Smooth muscle cell (in vitro differentiated cells): ENCODE data around the gene KIAA0825. TPM values are rescaled to one million over a fixed set of nuclear protein-coding genes. Genes with fewer than 3 reads are reported as not detected.

Experiments used
- DNase-seq: peaks from one replicate; lab custom pipeline; 2025; ENCODE audit not compliant: unreplicated experiment; lab: John Stamatoyannopoulos, UW
- H2AFZ ChIP-seq: fragments of 200-600 bp; sonication (generic); 2 replicates; pipeline ENCODE4 v1.6.0; 2016; ENCODE audit warnings: antibody characterized with exemption, low read depth, mild to moderate bottlenecking
- H3F3A ChIP-seq: fragments of 200-600 bp; sonication (generic); 2 replicates; pipeline ENCODE4 v1.6.0; 2017; ENCODE audit warnings: antibody characterized with exemption, low read depth
- H3K27ac ChIP-seq: fragments of 200-600 bp; sonication (generic); 2 replicates; pipeline ENCODE4 v1.5.1; 2016; ENCODE audit warnings: low read depth, mild to moderate bottlenecking
- H3K27me3 ChIP-seq: fragments of 200-600 bp; sonication (generic); 2 replicates; pipeline ENCODE4 v1.6.1; 2016; ENCODE audit warnings: low read depth, mild to moderate bottlenecking
- H3K36me3 ChIP-seq: fragments of 200-600 bp; sonication (generic); 2 replicates; pipeline ENCODE4 v1.5.1; 2016; ENCODE audit warnings: low read depth
- H3K4me1 ChIP-seq: fragments of 200-600 bp; sonication (generic); 2 replicates; pipeline ENCODE4 v1.5.1; 2016; ENCODE audit warnings: low read depth
- H3K4me2 ChIP-seq: fragments of 200-600 bp; sonication (generic); 2 replicates; pipeline ENCODE4 v1.6.0; 2016; ENCODE audit warnings: mild to moderate bottlenecking
- H3K4me3 ChIP-seq: fragments of 200-600 bp; sonication (generic); 2 replicates; pipeline ENCODE4 v1.5.1; 2016; ENCODE audit warnings: mild to moderate bottlenecking
- H3K79me2 ChIP-seq: fragments of 200-600 bp; sonication (generic); 2 replicates; pipeline ENCODE4 v1.6.0; 2016; ENCODE audit warnings: low read depth, mild to moderate bottlenecking
- H3K9ac ChIP-seq: fragments of 200-600 bp; sonication (generic); 2 replicates; pipeline ENCODE4 v1.6.0; 2016; ENCODE audit warnings: low read depth
- H3K9me3 ChIP-seq: fragments of 200-600 bp; sonication (generic); replicated peaks from 2 replicates; pipeline ENCODE4 v1.5.1; 2016; ENCODE audit warnings: low read depth
- H4K20me1 ChIP-seq: fragments of 200-600 bp; sonication (generic); 2 replicates; pipeline ENCODE4 v1.6.0; 2016; ENCODE audit warnings: low read depth
- CTCF ChIP-seq: fragments of 200-600 bp; sonication (generic); IDR thresholded peaks from 2 replicates; pipeline ENCODE4 v1.5.1; 2017; ENCODE audit warnings: borderline replicate concordance, mild to moderate bottlenecking, antibody characterized with exemption; ENCODE audit not compliant: insufficient read depth, poor library complexity, severe bottlenecking
- WGBS: methylation state at CpG from one replicate; pipeline ENCODE4 v1.1.7; 2016; ENCODE audit warnings: low lambda C conversion rate; 5-methylcytosine and 5-hydroxymethylcytosine counted together
- polyA plus RNA-seq: library from polyadenylated mRNA; unstranded; fragments of >200 nt; fragmentation: Nextera tagmentation; extraction: Ambion mirVana; gene quantifications from 2 replicates; pipeline ENCODE4 v1.2.1, GENCODE V29; 2016
- total RNA-seq: library from RNA; depleted of rRNA; stranded (reverse); fragments of >200 nt; gene quantifications from 2 replicates; pipeline ENCODE4 v1.2.3, GENCODE V29; 2014

Gene KIAA0825
- total and polyA plus RNA-seq, 2 experiments from 2014 or later = 1.3 to 3.1 TPM

GRCh38 chr5:94192658-94193391 is 425.6 kb downstream of the KIAA0825 start:
- H3K27me3 ChIP-seq = no peaks in the 10 kb centered on the region
- H3K79me2 ChIP-seq = no peaks in the 10 kb centered on the region
- no peaks in the 10 kb centered on the region for H3F3A ChIP-seq
- H3K27ac ChIP-seq = no peak overlapping the region
- H2AFZ ChIP-seq = no peak overlapping the region
- no peaks in the 10 kb centered on the region for H4K20me1 ChIP-seq
- H3K4me3 ChIP-seq = no peak overlapping the region
- H3K9ac ChIP-seq = no peak overlapping the region
- no peak for DNase-seq
- no peaks in the 10 kb centered on the region for H3K36me3 ChIP-seq
- no peak for TF ChIP-seq CTCF
- H3K9me3 ChIP-seq = no peaks in the 10 kb centered on the region
- 83% methylated on average over 3 of the region's 3 CpGs for WGBS
- no peaks in the 10 kb centered on the region for H3K4me1 ChIP-seq
- H3K4me2 ChIP-seq = no peak overlapping the region

- Histone ChIP-seq H3F3A (no peaks in the 10 kb centered on the region), H3K36me3 (no peaks in the 10 kb centered on the region), H3K79me2 (no peaks in the 10 kb centered on the region), H3K9ac (no peak overlapping the region), H3K27ac (no peak overlapping the region), H4K20me1 (no peaks in the 10 kb centered on the region), H2AFZ (no peak overlapping the region), H3K4me3 (no peak overlapping the region), H3K4me2 (no peak overlapping the region), H3K4me1 (no peaks in the 10 kb centered on the region), H3K27me3 (no peaks in the 10 kb centered on the region), H3K9me3 (no peaks in the 10 kb centered on the region)
- DNase-seq = no peak
- no peak for TF ChIP-seq CTCF
- 84% methylated on average over 2 of the region's 2 CpGs for WGBS
Observed at GRCh38 chr5:94191604-94192003, 426.8 kb downstream of the KIAA0825 start.

GRCh38 chr5:94188725-94189124 is 429.7 kb downstream of the KIAA0825 start:
- Histone ChIP-seq H3K4me3 (no peak overlapping the region), H3K4me2 (no peak overlapping the region), H3K9ac (no peak overlapping the region), H3K27ac (no peak overlapping the region), H3K4me1 (no peaks in the 10 kb centered on the region), H3K27me3 (no peaks in the 10 kb centered on the region), H3K79me2 (no peaks in the 10 kb centered on the region), H3K9me3 (no peaks in the 10 kb centered on the region), H3K36me3 (no peaks in the 10 kb centered on the region), H4K20me1 (no peaks in the 10 kb centered on the region), H2AFZ (no peak overlapping the region), H3F3A (no peaks in the 10 kb centered on the region)
- TF ChIP-seq CTCF = no peak
- 89% methylated on average over 2 of the region's 2 CpGs for WGBS
- no peak for DNase-seq

GRCh38 chr5:94184870-94185269 is 433.5 kb downstream of the KIAA0825 start:
- no peaks in the 10 kb centered on the region for H3K36me3 ChIP-seq
- no peak overlapping the region for H3K4me3 ChIP-seq
- H3K4me1 ChIP-seq = no peaks in the 10 kb centered on the region
- 74% methylated on average over 1 of the region's 1 CpG for WGBS
- H3K79me2 ChIP-seq = no peaks in the 10 kb centered on the region
- H2AFZ ChIP-seq = no peak overlapping the region
- H3K9me3 ChIP-seq = no peaks in the 10 kb centered on the region
- no peaks in the 10 kb centered on the region for H4K20me1 ChIP-seq
- no peak for DNase-seq
- TF ChIP-seq CTCF = no peak
- no peak overlapping the region for H3K27ac ChIP-seq
- H3K9ac ChIP-seq = no peak overlapping the region
- H3K27me3 ChIP-seq = no peaks in the 10 kb centered on the region
- H3F3A ChIP-seq = no peaks in the 10 kb centered on the region
- no peak overlapping the region for H3K4me2 ChIP-seq
